ENCODE measurements around the gene PARP12.

The PARP12 gene

GRCh38 chr7:139993592-139993991, 69.2 kb downstream of the PARP12 start:
- Histone ChIP-seq H3K4me1 (ENCODE audit: control insufficient read depth, insufficient read depth, low read length) (no peaks in the 10 kb centered on the region), H3K27ac (ENCODE audit: extremely low read depth, low read depth, low read length) (no peak overlapping the region), H3K4me3 (ENCODE audit: low read depth, low read length) (no peak overlapping the region), H3K9me3 (ENCODE audit: control insufficient read depth, insufficient read depth, low read depth, low read length) (no peaks in the 10 kb centered on the region), H3K36me3 (ENCODE audit: control insufficient read depth in 2 of 2, insufficient read depth in 1 of 2, low read length in 2 of 2) (no peaks in the 10 kb centered on the region)
- ChIA-PET POLR2A (interaction anchor here (0.7 kb wide), 1 partner anchor 353 kb away, joined by 7 read pairs; no protein-coding TSS in a partner anchor), CTCF (interaction anchor here (0.5 to 1.1 kb wide), 3 partner anchors 9 to 348 kb away, joined by 4 to 5 read pairs (median 5); no protein-coding TSS in a partner anchor)
- TF ChIP-seq ZNF10 (tag by site-specific recombination; IDR thresholded peaks at IDR 0.05) (no peak), ZFP41 (tag by site-specific recombination; IDR thresholded peaks at IDR 0.05; ENCODE audit: borderline replicate concordance) (no peak), PRDM1 (tag by site-specific recombination; IDR thresholded peaks at IDR 0.05) (no peak), ZNF214 (tag by site-specific recombination; IDR thresholded peaks at IDR 0.05; ENCODE audit: borderline replicate concordance) (no peak), MEIS1 (CRISPR knock-in tag; IDR thresholded peaks at IDR 0.05; ENCODE audit: borderline replicate concordance) (no peak), ZNF561 (tag by site-specific recombination; IDR thresholded peaks at IDR 0.05; ENCODE audit: borderline replicate concordance) (no peak), KLF9 (tag by site-specific recombination; IDR thresholded peaks at IDR 0.05; ENCODE audit: low read depth) (no peak)

GRCh38 chr7:139993169-139993568, 69.6 kb downstream of the PARP12 start:
- H3K4me3 ChIP-seq (ENCODE audit: low read depth, low read length), result no peak overlapping the region
- no peaks in the 10 kb centered on the region for H3K4me1 ChIP-seq (ENCODE audit: control insufficient read depth, insufficient read depth, low read length)
- no peak overlapping the region for H3K27ac ChIP-seq (ENCODE audit: extremely low read depth, low read depth, low read length)
- H3K9me3 ChIP-seq (ENCODE audit: control insufficient read depth, insufficient read depth, low read depth, low read length), result no peaks in the 10 kb centered on the region
- ChIA-PET CTCF (interaction anchor here (0.6 to 1.1 kb wide), 2 partner anchors 9 to 189 kb away, joined by 3 to 5 read pairs; no protein-coding TSS in a partner anchor), POLR2A (interaction anchor here (0.7 kb wide), 1 partner anchor 352 kb away, joined by 7 read pairs; no protein-coding TSS in a partner anchor)
- no peak for TF ChIP-seq ZNF76 (tag by site-specific recombination; IDR thresholded peaks at IDR 0.05; ENCODE audit: borderline replicate concordance, low read depth)
- no peak for TF ChIP-seq ZNF596 (tag by site-specific recombination; IDR thresholded peaks at IDR 0.05)
- no peak for TF ChIP-seq ATF2 (tag by site-specific recombination; IDR thresholded peaks at IDR 0.05; ENCODE audit: low read depth)
- no peak for TF ChIP-seq ZNF514 (tag by site-specific recombination; IDR thresholded peaks at IDR 0.05)
- no peak for TF ChIP-seq ZEB2 (tag by site-specific recombination; IDR thresholded peaks at IDR 0.05)
- no peak for TF ChIP-seq ZNF707 (tag by site-specific recombination; IDR thresholded peaks at IDR 0.05)
- no peak for TF ChIP-seq KLF7 (tag by site-specific recombination; IDR thresholded peaks at IDR 0.05; ENCODE audit: borderline replicate concordance)
- TF ChIP-seq GLI4 (tag by site-specific recombination; IDR thresholded peaks at IDR 0.05), result no peak
- TF ChIP-seq YY2 (tag by site-specific recombination; IDR thresholded peaks at IDR 0.05), result no peak
- no peak for TF ChIP-seq ZNF140 (tag by site-specific recombination; IDR thresholded peaks at IDR 0.05)
- TF ChIP-seq MYNN (tag by site-specific recombination; IDR thresholded peaks at IDR 0.05; ENCODE audit: borderline replicate concordance), result no peak
- no peak for TF ChIP-seq ZBTB7A (tag by site-specific recombination; IDR thresholded peaks at IDR 0.05; ENCODE audit: low read depth)
- TF ChIP-seq YY1 (tag by site-specific recombination; IDR thresholded peaks at IDR 0.05), result no peak
- TF ChIP-seq ZNF704 (tag by site-specific recombination; IDR thresholded peaks at IDR 0.05), result no peak
- no peaks in the 10 kb centered on the region for H3K36me3 ChIP-seq (ENCODE audit: control insufficient read depth in 2 of 2, insufficient read depth in 1 of 2, low read length in 2 of 2)

Measured in HEK293 (cell line).